ENCODE data around the gene RLIM. TPM values are rescaled to one million over a fixed set of nuclear protein-coding genes. Genes with fewer than 3 reads are reported as not detected.
A peak's percentile ranks its signal among the peaks of the same experiment; 100 is the strongest.
"Not testable (repeated sequence)": the region's sequence is repeated elsewhere in the genome, so short reads cannot be mapped to it uniquely, and the experiment has no call there.

Gene RLIM
- 39.5 and 60.8 TPM in 2 replicates for total RNA-seq (ENCODE audit: low replicate concordance)

- Histone ChIP-seq H3K36me3 (peaks cover 7% of the 10 kb centered on the region), H3K4me1 (peaks cover 3% of the 10 kb centered on the region), H3K4me2 (peak within 1 kb of the TSS; percentile 75), H3K9me3 (ENCODE audit: low read depth) (no peaks in the 10 kb centered on the region), H2AFZ (replicated peaks) (peak within 1 kb of the TSS; percentile 70), H3K4me3 (peak within 1 kb of the TSS; percentile 85), H3F3A (ENCODE audit: low read depth) (no peaks in the 10 kb centered on the region), H3K27me3 (no peaks in the 10 kb centered on the region), H3K79me2 (ENCODE audit: low read depth) (peaks cover 52% of the 10 kb centered on the region), H4K20me1 (ENCODE audit: low read depth) (peaks cover 21% of the 10 kb centered on the region), H3K9ac (peak within 1 kb of the TSS; percentile 95), H3K27ac (peak within 1 kb of the TSS; percentile 89)
- H3K27me3 Mint-ChIP-seq (ENCODE audit: insufficient read depth, low read depth): peaks cover 4% of the 10 kb centered on the region
- DNase-seq (ENCODE audit: low spot score): peak; percentile 94
- H3K4me1 Mint-ChIP-seq: peaks cover 2% of the 10 kb centered on the region
- peaks cover 5% of the 10 kb centered on the region for H3K36me3 Mint-ChIP-seq
- TF ChIP-seq EZH2phosphoT487 (IDR thresholded peaks at IDR 0.05) (no peak), CTCF (IDR thresholded peaks at IDR 0.05) (no peak), EZH2 (IDR thresholded peaks at IDR 0.05) (no peak)
- peak within 1 kb of the TSS; percentile 97 for H3K27ac Mint-ChIP-seq
- peak within 1 kb of the TSS; percentile 94 for H3K4me3 Mint-ChIP-seq
- no peaks in the 10 kb centered on the region for H3K9me3 Mint-ChIP-seq
These were observed at the start of gene RLIM for GRCh38 chrX:74614093-74614909. Gene RLIM (minus strand): TSS chrX:74614624. CDS start chrX:74595977, 18,647 bp downstream.

GRCh38 chrX:74656079-74656745 is 41.8 kb upstream of the RLIM start:
- no peak overlapping the region for H2AFZ ChIP-seq (replicated peaks)
- Mint-ChIP-seq H3K4me1 (no peaks in the 10 kb centered on the region), H3K9me3 (peaks cover 17% of the 10 kb centered on the region), H3K27ac (no peak overlapping the region), H3K27me3 (ENCODE audit: insufficient read depth, low read depth) (no peaks in the 10 kb centered on the region), H3K36me3 (no peaks in the 10 kb centered on the region), H3K4me3 (no peak overlapping the region)
- H3K4me3 ChIP-seq: no peak overlapping the region
- DNase-seq (ENCODE audit: low spot score): no peak
- no peaks in the 10 kb centered on the region for H3F3A ChIP-seq (ENCODE audit: low read depth)
- no peak overlapping the region for H3K4me2 ChIP-seq
- H3K4me1 ChIP-seq: no peaks in the 10 kb centered on the region
- H4K20me1 ChIP-seq (ENCODE audit: low read depth): no peaks in the 10 kb centered on the region
- H3K9ac ChIP-seq: no peak overlapping the region
- no peaks in the 10 kb centered on the region for H3K27me3 ChIP-seq
- H3K27ac ChIP-seq: no peak overlapping the region
- H3K9me3 ChIP-seq (ENCODE audit: low read depth): no peaks in the 10 kb centered on the region
- no peak for TF ChIP-seq EZH2phosphoT487 (IDR thresholded peaks at IDR 0.05)
- no peak for TF ChIP-seq CTCF (IDR thresholded peaks at IDR 0.05)
- H3K79me2 ChIP-seq (ENCODE audit: low read depth): no peaks in the 10 kb centered on the region
- H3K36me3 ChIP-seq: no peaks in the 10 kb centered on the region

GRCh38 chrX:74654953-74655352 is 40.5 kb upstream of the RLIM start:
- H3K27me3 ChIP-seq; H3K9me3 ChIP-seq (ENCODE audit: low read depth); H3K4me3 Mint-ChIP-seq; H3K4me1 ChIP-seq; H3K4me3 ChIP-seq; H3F3A ChIP-seq (ENCODE audit: low read depth); H3K4me1 Mint-ChIP-seq; H3K79me2 ChIP-seq (ENCODE audit: low read depth); H4K20me1 ChIP-seq (ENCODE audit: low read depth); H3K36me3 Mint-ChIP-seq; H3K27ac ChIP-seq; H3K27me3 Mint-ChIP-seq (ENCODE audit: insufficient read depth, low read depth); H2AFZ ChIP-seq (replicated peaks); DNase-seq (ENCODE audit: low spot score); H3K9ac ChIP-seq; H3K36me3 ChIP-seq; H3K27ac Mint-ChIP-seq; H3K4me2 ChIP-seq: not testable (repeated sequence)
- peaks cover 17% of the 10 kb centered on the region for H3K9me3 Mint-ChIP-seq
